ENCODE data around the gene SLC6A20.
"Not testable (repeated sequence)": the region's sequence is repeated elsewhere in the genome, so short reads cannot be mapped to it uniquely, and the experiment has no call there.

The SLC6A20 gene

DNA sequence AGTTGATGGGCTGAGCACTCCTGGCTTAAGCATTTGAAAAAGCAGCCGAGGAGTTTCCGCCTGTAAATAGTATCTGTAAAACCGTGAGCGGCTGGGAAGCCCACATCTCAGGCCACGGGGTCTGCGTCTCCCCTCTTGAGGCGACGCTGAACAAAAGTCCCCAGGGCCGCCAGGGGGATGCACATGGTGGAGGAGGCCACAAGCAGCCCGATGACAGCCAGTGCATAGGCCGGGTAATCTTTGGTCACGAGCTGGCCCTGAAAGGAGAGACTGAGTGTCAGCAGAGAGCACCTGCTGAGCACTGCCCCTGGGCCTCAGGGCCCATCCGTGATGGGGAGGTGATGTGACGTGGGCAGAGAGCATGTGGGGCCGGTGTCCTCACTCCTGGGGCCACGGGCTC, 37.5 kb downstream of the SLC6A20 start:
- DNase-seq (ENCODE audit: low read depth): no peak

DNA sequence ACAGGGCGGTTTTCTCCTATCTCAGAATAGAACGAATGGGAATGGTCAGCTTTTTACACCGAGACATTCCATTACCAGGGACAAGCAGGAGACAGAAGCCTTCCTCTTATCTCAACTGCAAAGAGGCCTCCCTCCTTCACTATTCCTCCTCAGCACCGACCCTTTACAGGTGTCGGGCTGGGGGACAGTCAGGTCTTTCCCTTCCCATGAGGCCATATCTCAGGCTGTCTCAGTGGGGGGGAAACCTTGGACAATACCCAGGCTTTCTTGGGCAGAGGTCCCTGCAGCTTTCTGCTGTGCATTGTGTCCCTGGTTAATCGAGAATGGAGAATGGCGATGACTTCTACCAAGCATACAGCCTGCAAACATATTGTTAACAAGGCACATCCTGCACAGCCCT, 39.2 kb downstream of the SLC6A20 start:
- not testable (repeated sequence) for DNase-seq (ENCODE audit: low read depth)

DNA sequence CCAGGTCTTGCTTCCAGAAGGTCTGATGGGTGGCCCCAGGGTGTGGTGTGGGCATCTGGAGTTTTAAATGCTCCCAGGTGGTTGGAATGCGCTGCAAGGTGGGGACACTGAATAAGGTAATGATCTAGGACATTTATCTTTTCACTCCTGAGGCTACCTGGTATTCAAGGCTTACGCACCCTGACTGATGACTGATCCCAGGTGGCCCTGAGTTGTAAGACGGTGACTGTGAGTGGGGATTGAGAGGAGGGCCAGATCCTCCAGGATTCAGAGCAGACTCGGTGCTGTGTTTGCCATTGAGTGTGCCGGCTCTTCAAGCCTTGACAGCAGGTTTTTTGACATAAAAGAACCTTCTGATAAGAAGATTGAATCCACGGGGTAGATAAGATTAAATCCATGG, 40.3 kb downstream of the SLC6A20 start:
- DNase-seq (ENCODE audit: low read depth): no peak

DNA sequence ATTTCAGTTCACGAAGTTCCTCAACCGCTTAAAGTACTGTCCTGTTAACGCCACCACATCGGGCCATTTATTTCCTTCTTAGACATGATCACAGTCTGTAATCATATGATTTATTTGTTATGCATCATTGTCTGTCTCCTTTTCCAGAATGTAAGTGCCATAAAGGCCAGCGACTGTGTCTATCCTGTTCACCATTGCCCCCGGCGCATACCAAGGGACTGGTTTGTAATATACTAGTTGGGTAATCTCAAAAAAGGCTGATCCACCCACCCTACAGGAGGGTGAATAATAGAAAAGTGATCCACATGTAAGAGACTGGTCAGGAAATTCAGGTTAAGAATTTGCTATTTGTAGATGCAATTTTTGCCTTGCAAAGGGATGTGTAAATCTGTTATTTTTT, 41.9 kb downstream of the SLC6A20 start:
- no peak for DNase-seq (ENCODE audit: low read depth)

DNA sequence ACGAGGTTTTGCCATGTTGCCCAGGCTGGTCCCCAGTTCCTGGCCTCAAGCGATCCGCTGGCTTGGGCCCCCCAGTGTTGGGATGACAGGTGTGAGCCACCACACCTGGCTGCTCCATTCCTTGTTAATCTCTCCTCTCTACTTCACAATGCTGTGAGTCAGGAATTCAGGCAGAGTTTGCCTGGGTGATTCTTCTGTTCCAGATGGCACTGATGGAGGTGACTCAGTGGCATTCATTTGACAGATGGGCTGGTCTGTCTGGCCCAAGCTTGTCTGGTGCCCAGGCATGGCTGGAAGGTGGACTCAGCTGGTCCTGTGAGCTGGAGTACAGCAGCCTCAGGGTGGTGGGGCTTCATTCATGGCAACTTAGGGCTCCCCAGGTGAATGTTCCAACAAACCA, 43.2 kb downstream of the SLC6A20 start:
- DNase-seq (ENCODE audit: low read depth): no peak

DNA sequence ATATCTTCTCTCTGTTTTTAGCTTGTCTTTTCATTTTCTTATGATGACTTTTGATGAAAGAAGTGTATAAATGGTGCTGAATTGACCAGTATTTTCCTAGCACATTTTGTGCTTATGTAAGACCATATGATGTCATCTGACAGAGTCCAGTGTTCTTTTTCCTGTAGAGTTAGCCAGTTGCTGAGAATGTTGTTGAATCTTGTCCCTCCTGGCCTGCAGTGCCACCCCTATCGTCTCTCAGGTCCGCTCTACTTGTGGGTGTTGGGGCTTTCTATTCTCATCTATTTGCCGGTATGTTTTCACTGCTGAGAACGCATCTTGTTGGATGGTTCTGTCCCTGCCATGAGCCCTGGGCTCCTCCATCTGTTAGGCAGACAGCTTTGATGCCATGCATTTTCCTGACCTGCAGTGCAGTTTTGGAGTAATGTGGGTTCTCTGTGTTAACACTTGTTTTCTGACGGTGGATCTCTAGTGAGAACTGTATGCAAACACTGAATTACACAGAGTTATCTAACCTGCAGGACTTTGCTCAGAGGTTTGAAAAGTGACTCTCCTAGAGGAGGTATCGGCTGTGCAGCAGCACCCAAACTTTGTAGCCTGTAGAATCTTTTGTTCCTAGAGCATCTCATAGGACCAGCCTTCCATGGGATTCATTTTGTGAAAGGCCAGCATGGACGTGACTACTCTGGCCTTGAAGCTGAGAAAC, 44.6 kb downstream of the SLC6A20 start:
- no peak for DNase-seq (ENCODE audit: low read depth)

DNA sequence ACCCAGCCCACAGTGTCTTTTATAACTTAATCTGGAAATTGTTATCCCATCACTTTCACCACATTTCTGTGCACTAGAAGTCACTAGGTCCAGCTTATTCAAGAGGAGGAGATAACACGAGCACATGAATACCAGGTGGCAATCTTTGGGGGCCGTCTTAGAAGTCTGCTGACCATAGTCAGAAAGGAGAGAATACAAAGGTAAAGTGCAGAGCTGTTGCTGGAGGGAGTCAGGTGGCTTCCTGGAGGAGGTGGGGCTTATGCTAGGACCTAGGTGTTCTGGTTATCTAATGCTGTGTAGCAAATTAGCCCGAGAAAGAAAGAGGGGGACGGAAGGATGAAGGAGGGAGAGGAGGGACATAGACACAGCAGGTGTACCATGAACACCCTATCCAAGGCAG, 46.5 kb downstream of the SLC6A20 start:
- DNase-seq (ENCODE audit: low read depth): no peak

DNA sequence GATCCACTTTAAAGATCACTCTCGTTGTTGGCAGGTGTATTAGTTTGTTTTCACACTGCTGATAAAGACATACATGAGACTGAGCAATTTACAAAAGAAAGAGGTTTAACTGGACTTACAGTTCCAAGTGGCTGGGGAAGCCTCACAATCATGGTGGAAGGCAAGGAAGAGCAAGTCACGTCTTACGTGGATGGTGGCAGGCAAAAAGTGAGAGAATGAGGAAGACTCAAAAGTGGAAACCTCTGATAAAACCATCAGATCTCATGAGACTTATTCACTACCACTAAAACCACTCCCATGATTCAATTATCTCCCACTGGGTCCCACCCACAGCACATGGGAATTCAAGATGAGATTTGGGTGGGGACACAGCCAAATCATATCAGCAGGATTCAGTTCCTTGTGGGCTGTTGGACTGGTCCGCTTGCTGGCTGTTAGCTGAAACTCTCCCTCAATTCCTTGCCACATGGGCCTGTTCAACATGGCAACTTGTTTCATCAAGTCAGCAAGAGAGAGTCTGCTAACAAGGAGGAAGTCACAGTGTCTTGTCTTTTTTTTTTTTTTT, 47.2 kb downstream of the SLC6A20 start:
- DNase-seq (ENCODE audit: low read depth): not testable (repeated sequence)

DNA sequence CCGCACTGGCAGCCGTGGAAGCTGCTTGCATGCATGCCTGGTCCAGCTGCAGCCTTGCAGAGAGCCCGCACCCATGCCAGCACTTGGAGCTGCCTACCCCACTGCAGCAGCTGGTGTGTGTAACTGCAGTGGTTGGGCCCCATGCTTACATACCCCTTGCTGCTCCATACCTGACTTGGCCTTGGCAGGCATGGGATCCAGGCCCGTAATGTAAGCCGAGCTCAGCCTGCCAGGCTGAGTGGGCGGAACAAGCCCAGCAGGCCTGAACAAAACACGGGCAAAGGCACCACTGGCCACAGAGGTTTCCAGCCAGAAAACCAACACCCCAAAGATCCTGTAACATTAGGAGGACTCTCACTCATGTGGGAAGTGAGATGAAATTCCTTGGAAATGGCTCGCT, 48.3 kb downstream of the SLC6A20 start:
- no peak for DNase-seq (ENCODE audit: low read depth)

DNA sequence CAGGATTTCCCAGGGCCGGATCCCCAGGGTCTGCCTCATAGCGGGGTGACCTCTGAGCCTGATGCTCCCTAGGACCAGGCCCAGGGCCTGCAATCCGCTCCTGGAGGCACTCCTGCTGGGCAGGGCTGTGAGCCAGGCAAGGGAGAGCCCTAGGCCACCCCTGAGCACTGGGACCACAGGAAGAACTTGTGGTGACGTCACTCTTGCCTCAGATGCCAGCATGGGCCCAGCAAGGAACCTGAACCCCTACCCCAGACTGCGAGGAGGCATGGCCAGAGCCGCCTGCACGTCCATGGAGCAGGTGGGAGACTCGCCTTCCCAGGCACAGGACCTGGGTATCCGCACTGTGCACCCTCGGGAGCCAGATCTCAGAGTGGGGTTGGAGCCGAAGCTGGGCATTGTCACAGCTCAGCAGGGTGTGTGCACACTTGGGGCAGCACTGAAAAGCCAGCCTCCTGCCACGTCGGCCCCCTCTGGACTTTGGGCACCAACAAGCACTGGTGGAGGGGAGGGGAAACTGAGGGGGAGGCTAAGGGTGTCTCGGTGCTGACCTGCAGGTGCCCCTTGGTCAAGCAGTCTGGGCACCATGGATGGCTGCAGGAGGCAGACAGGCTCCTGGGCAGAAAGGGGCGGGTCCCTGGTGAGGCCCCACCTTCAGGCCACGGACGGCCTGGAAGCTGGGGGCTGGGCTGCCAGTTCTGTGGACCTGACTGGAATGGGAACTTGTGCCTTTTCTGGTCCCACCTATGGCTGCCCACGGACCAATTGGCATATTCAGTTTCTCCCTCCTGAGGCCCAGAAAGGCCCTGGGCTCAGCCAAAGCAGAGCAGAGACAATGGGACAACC, 49.3 kb downstream of the SLC6A20 start:
- DNase-seq (ENCODE audit: low read depth): no peak

DNA sequence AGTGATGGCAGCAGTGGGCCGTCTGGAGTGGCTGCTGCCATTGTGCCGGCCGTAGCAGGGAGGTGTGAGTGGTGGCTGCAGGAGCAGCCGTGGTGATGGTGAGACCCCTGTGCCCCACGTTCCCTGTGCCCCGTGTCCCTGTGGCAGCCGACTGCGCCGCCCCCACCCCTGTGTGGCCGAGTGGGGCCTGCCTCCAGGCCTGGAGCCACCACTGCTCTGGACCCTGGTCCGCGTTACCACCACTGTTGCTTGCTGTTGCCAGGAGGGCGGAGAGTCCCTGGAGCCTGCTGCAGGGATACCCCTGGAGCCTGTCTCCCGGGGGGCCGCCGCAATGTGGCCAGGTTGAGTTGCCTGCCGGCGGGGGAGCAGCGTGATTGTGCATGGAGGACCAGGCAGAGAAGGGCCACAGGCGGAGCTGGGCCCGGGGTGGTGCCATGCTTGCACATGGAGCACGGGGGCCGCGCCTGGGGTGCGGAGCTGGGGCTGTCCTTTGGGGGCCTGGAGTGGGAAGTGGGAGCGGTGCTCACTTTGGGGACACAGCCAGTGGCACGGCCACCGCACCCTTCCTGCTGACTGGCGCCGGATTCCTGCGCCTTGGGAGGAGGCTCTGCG, 50.1 kb downstream of the SLC6A20 start:
- DNase-seq (ENCODE audit: low read depth): no peak

DNA sequence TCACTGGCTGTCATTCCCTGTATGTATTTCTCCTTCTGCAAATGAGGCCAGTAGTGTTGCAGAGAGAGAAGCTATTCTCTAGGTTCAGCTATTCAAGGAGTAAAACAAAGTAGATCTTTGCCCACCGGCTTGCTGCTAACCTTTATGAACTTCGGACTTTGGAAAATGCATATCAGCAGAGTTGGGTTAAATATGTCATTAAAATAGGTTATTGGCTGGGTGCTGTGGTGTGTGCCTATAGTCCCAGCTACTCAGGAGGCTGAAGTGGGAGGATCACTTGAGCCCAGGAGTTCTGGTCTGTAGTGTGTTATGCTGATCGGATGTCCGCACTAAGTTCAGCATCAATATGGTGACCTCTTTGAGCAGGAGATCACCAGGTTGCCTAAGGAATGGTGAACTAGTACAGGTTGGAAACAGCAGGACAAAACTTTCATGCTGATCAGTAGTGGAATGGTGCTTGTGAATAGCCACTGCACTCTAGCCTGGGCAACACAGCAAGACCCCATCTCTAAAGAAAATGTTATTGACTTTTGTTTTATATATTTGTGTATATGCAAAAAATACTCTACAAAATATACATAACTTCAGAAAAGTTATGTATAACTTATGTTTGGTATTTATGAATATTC, 53.8 kb downstream of the SLC6A20 start:
- DNase-seq (ENCODE audit: low read depth): no peak

DNA sequence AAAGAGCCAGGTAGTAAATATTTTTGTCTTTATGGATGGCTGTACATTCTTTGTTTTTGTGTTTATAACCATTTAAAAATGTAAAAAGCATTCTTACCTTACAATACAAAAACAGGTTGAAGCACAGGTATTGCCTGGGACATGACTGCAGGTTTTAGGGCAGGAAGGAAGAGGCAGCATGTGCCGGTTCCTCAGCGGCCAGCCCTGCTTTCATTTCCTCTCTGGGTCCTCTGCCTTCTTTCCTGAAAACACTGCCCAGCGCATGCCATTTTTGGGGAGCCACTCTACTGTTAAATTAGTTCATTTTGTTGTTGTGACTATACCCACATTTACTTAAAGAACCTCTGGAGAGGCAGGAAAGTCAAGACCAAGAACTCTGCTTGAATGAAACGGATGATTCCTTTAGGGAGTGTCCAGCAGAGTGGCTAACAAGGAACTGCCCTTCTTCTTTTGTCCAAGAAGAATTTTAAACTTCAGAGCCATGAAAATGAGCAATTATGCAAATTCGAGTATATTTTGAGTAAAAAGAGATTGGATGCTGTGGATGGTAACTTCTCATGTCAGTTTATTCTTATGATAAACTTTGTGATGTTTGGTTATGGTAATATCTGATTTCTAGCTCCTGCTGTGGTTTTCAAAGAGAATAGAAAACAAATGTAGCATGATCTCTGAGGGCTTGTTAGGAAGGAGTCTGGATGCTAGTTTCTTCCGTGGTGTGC, 54.4 kb downstream of the SLC6A20 start:
- no peak for DNase-seq (ENCODE audit: low read depth)

DNA sequence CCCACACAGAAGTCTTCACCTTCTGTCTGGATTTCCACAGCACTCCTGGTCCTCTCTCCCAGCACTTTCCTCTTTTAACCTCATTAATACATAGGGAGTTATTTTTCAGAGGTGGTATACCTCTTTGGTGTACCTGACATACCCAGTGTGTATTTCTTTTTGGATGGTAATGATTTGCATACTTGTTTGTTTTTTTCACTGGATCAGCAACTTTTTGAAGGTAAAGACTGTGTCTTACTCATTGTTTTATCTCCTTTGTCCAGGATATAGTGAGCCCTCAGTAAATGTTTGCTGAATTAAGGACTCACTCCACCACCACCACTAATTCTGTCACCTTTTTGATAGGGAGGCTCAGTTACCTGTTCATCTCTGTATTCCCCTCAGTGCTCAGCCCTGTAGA, 55.1 kb downstream of the SLC6A20 start:
- DNase-seq (ENCODE audit: low read depth): no peak

DNA sequence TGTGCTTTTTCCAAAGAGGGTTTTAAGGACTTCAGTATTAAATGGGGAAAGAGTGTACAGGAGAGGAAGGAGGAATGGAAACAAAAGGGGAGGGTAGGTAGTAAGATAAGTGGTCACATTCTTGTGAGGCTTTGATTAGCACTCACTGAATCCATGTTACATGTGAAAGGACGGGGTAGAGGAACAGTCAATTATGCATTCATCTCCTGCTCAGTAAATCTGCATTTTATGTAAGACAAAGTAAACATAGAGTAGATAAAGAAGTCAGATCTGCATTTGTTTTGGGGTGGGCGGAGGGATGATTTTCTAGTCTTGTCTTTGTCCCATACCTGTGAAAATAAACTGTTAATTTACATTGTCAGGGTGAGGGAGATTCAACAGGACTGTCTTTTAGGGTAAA, 56.3 kb downstream of the SLC6A20 start:
- DNase-seq (ENCODE audit: low read depth): no peak

DNA sequence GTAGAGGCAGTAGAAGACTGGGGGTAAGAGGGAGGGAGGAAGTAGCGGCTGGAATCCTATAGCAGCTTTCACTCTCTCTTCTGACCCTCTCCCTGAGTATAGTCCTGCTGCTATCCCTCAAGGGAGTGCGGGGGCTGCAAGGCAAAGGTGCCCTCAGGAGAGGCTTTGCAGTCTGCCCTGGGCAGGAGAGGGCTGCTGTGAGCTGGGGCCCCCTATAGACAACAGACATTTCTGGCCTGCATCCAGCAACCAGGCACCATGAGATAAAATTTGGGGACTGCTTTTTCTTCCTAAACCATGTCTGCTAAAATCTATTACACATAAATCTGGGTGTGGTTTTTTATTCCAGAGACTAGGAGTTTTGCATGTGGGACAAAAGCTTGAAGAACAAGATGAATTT, 59.1 kb downstream of the SLC6A20 start:
- DNase-seq (ENCODE audit: low read depth): no peak

DNA sequence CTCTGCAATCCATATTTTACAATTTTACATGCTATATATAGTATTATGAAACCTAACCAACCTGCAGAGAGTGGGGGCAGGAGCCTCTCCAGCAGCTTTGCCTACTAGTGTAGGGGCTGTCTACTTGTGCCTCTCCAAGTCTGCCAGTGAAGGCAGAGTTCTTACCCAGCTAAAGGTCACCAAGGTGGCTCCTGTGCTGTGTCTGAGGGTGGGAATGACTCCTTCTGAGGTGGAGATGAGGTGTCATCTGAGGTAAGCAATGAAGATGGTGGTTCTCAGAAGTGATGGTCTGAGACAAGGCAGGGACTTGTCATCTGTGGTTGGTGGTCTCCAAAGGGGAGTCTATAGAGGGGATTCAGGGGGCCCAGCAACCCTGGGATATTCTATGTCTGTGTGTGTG, 59.6 kb downstream of the SLC6A20 start:
- no peak for DNase-seq (ENCODE audit: low read depth)

DNA sequence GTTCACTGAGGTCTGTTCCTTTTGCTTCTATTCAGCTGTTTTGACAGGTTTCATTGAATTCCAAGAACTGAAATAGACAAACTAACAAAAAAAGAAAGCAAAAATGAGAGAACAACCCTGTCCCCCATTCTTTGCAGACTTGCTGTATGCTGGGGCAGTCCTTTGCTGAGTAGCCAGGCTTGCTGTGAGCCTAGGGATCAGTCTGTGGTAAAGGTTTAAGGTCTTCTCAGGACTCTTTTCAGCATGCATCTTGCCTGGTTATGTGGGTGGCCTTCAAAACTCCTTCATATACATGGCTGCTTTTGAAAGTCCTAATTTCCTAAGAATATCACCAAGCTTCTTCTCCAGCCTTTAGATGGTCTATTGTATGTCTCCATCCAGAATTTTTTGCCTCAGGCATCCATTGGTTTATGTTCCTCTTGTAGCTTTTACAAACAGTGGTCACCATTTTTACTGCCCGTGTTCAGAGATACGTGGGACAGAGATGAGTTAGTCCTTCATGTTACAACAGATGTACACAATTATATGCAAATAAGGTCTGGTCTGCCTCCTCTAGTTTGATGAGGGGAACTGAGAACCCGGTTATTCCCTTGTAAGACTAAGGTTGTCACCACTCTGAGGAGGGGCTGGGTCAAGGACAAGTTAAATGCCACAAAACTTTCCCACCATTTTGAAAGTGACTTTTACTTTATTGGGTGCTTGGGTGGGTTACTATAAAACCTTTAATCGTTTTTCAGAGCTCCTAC, 65.8 kb downstream of the SLC6A20 start:
- DNase-seq (ENCODE audit: low read depth): no peak

DNA sequence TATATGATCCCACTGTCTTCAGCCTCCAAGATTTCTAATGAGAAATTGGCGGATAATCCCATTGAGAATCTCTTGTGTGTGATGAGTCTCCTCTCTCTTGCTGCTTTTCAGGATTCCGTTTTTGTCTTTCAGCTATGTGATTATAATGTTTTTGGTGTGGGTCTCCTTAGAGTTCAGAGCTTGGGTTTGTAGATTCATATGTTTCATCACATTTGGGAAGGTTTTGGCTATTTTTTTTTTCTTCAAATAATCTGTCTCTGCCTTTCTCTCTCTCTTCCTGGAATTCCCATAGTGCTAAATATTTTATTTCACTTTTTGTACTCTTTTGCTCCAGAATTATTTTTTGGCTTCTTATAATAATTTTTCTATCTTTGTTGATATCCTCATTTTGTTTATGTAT, 66.7 kb downstream of the SLC6A20 start:
- DNase-seq (ENCODE audit: low read depth): no peak

DNA sequence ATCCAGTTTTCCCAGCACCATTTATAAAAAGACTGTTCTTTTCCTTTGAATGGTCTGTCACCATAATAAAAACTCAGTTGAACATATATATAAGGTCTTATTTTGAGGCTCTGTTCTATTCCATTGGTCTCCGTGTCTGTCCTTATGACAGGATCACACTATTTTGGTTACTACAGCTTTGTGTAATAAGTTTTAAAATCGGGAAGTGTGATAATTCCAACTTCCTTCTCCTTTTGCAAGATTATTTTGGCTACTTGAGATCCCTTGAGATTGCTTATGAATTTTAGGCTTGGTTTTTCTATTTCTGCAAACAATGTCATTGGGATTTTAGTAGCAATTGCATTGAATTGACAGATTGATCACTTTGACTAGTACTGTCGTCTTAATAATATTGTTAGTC, 71.4 kb downstream of the SLC6A20 start:
- no peak for DNase-seq (ENCODE audit: low read depth)
